Measurements from ENCODE around the gene PRRT2. TPM values are rescaled to one million over a fixed set of nuclear protein-coding genes. Genes with fewer than 3 reads are reported as not detected.

PRRT2 gene
- total RNA-seq, 1 experiment from 2014 or later, result 1.8 TPM

DNA sequence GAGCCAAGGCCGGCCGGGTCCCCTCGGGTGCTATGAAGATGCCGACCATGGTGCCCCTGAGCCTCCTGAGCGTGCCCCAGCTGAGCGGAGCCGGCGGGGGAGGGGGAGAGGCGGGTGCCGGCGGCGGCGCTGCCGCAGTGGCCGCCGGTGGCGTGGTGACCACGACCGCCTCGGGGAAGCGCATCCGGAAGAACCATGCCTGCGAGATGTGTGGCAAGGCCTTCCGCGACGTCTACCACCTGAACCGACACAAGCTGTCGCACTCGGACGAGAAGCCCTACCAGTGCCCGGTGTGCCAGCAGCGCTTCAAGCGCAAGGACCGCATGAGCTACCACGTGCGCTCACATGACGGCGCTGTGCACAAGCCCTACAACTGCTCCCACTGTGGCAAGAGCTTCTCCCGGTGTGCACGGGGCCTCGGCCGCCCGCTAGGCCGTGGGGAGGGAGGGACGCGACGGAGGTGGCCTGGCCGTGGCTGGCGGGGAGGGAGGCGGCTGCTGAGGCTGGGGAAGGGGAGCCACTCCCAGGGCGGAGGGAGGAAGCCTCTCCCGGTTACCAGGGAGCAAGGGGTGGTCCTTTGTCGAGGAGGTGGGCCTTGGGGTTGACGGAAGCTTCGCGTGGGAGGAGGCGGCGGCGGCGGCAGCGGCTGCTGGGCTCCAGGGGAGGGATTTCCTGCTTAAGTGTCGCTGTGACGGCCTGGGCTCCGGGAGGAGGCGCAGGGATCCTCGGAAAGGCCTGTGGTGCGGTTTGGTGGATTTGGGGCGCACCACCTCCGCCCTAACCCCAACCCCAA lies 4.4 kb upstream of the PRRT2 start:
- H3K27ac Mint-ChIP-seq (ENCODE audit: unreplicated experiment), result peak overlapping the region; percentile 96
- CTCF ChIA-PET, result interaction anchor here (0.5 to 2.7 kb wide), 9 partner anchors 9 to 107 kb away, joined by 3 to 35 read pairs (median 6); partner anchors contain the start of genes ASPHD1, KIF22 and PAGR1
- no peaks in the 10 kb centered on the region for H3K9me3 Mint-ChIP-seq (ENCODE audit: low read depth, unreplicated experiment)
- TSS peak; percentile 58 for BruUV-seq (replicated peaks)
- H3K27me3 Mint-ChIP-seq (ENCODE audit: unreplicated experiment), result peaks cover 11% of the 10 kb centered on the region
- TF ChIP-seq, protein P1, sequence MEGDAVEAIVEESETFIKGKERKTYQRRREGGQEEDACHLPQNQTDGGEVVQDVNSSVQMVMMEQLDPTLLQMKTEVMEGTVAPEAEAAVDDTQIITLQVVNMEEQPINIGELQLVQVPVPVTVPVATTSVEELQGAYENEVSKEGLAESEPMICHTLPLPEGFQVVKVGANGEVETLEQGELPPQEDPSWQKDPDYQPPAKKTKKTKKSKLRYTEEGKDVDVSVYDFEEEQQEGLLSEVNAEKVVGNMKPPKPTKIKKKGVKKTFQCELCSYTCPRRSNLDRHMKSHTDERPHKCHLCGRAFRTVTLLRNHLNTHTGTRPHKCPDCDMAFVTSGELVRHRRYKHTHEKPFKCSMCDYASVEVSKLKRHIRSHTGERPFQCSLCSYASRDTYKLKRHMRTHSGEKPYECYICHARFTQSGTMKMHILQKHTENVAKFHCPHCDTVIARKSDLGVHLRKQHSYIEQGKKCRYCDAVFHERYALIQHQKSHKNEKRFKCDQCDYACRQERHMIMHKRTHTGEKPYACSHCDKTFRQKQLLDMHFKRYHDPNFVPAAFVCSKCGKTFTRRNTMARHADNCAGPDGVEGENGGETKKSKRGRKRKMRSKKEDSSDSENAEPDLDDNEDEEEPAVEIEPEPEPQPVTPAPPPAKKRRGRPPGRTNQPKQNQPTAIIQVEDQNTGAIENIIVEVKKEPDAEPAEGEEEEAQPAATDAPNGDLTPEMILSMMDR (IDR thresholded peaks at IDR 0.05; ENCODE audit: unreplicated experiment), result peak; percentile 30
- intact Hi-C loops (cut with micrococcal nuclease; ENCODE audit: unreplicated experiment), result no loop called here
- peaks cover 88% of the 10 kb centered on the region for H3K36me3 Mint-ChIP-seq (ENCODE audit: insufficient read depth, unreplicated experiment)
- DNase-seq, result peak; percentile 91
- H3K4me3 Mint-ChIP-seq (ENCODE audit: low read depth, unreplicated experiment), result peak overlapping the region; percentile 72
- H3K4me1 Mint-ChIP-seq (ENCODE audit: low read depth, unreplicated experiment), result peaks cover 34% of the 10 kb centered on the region

DNA sequence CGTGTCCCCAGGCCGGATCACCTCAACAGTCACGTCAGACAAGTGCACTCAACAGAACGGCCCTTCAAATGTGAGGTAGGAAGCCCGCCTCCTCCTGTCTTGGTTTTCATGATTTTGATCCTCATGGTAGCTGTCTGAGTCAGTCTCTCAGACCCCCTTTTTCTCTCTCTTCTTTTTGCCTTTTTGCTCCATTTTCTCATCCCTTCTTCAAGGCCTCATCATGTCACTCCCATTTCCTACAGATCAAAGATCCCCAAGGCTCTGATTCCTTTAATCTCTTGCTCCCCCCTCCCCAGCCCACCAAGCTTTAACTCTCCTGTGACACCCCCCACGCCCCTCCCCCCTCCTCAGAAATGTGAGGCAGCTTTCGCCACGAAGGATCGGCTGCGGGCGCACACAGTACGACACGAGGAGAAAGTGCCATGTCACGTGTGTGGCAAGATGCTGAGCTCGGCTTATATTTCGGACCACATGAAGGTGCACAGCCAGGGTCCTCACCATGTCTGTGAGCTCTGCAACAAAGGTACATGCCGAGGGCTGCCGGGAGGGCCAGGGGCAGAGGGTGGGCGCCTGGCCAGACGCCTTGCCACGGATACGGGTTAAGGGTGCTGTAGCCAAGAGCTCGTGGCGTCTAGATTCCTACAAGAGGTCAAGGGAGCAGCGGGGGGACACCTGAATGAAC lies 3.6 kb upstream of the PRRT2 start:
- intact Hi-C loops (cut with micrococcal nuclease; ENCODE audit: unreplicated experiment), result no loop called here
- Mint-ChIP-seq H3K27me3 (ENCODE audit: unreplicated experiment) (peaks cover 18% of the 10 kb centered on the region), H3K36me3 (ENCODE audit: insufficient read depth, unreplicated experiment) (peaks cover 82% of the 10 kb centered on the region), H3K4me3 (ENCODE audit: low read depth, unreplicated experiment) (peak overlapping the region; percentile 72), H3K9me3 (ENCODE audit: low read depth, unreplicated experiment) (no peaks in the 10 kb centered on the region), H3K27ac (ENCODE audit: unreplicated experiment) (peak overlapping the region; percentile 96), H3K4me1 (ENCODE audit: low read depth, unreplicated experiment) (peaks cover 34% of the 10 kb centered on the region)
- no TSS peak for BruUV-seq (replicated peaks)
- no peak for DNase-seq
- TF ChIP-seq, protein P1 (IDR thresholded peaks at IDR 0.05; ENCODE audit: unreplicated experiment), result no peak
- CTCF ChIA-PET, result interaction anchor here (0.5 to 2.7 kb wide), 8 partner anchors 8 to 135 kb away, joined by 3 to 35 read pairs (median 6); partner anchors contain the start of genes ASPHD1, KIF22 and PAGR1

DNA sequence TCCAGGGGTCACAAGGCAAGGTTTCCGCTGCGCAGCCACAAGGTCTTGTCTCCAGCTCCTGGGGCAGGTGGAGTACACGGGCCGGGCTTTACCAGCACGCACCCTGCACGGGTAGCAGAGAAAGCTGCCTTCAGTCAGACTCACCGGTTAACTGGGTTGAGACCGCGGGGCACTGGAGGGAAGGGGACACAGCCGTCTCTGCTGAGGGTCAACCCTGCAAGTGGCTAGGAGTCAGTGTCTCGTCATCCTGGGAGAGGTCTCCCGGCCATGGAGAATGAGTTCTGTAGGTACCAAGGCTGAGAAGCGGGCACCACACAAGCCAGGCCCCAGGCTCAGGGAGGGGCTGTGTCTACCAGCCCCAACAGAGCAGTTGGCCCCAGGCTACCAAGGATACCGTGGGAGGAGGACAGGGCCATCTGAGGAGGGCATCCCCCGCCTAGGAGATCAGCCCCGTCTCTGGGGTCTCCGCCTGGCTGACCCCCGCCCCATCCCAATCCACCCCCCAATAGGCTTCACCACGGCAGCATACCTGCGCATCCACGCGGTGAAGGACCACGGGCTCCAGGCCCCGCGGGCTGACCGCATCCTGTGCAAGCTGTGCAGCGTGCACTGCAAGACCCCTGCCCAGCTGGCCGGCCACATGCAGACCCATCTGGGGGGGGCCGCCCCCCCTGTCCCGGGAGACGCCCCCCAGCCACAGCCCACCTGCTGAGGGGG lies 2.8 kb upstream of the PRRT2 start:
- Mint-ChIP-seq H3K27ac (ENCODE audit: unreplicated experiment) (peak overlapping the region; percentile 96), H3K4me3 (ENCODE audit: low read depth, unreplicated experiment) (peak overlapping the region; percentile 72), H3K4me1 (ENCODE audit: low read depth, unreplicated experiment) (peaks cover 29% of the 10 kb centered on the region), H3K9me3 (ENCODE audit: low read depth, unreplicated experiment) (no peaks in the 10 kb centered on the region), H3K36me3 (ENCODE audit: insufficient read depth, unreplicated experiment) (peaks cover 82% of the 10 kb centered on the region), H3K27me3 (ENCODE audit: unreplicated experiment) (peaks cover 26% of the 10 kb centered on the region)
- CTCF ChIA-PET, result interaction anchor here (0.8 kb wide), 1 partner anchor 135 kb away, joined by 4 read pairs; no protein-coding TSS in a partner anchor
- DNase-seq, result no peak
- intact Hi-C loops (cut with micrococcal nuclease; ENCODE audit: unreplicated experiment), result no loop called here
- TF ChIP-seq, protein P1 (IDR thresholded peaks at IDR 0.05; ENCODE audit: unreplicated experiment), result no peak
- no TSS peak for BruUV-seq (replicated peaks)
